ENCODE measurements around the gene PPP4R3B. TPM values are rescaled to one million over a fixed set of nuclear protein-coding genes. Genes with fewer than 3 reads are reported as not detected.

PPP4R3B gene
- total and polyA plus RNA-seq, 2 of the 13 experiments (the other 11 are each of a cell fraction or from before 2014, with no cell fraction given), result 24.2 to 53.0 TPM

- TF ChIP-seq ZNF513 (CRISPR knock-in tag; conservative IDR thresholded peaks at IDR 0.05), result no peak
- 0 out of 2 replicates have a peak, but pooled peaks have one; percentile 35 for TF ChIP-seq ZSCAN9 (CRISPR knock-in tag; IDR thresholded peaks at IDR 0.05; ENCODE audit: borderline replicate concordance)
- no peak for TF ChIP-seq PCBP2 (optimal IDR thresholded peaks at IDR 0.05; ENCODE audit: low read depth, low read length, poor library complexity, severe bottlenecking)
- peak; percentile 43; the same call in 1 of the 2 replicates for TF ChIP-seq ELF3 (CRISPR knock-in tag; IDR thresholded peaks at IDR 0.05)
- TF ChIP-seq MLLT10 (CRISPR knock-in tag; IDR thresholded peaks at IDR 0.05), result no peak
- no peak for TF ChIP-seq CEBPG (CRISPR knock-in tag; IDR thresholded peaks at IDR 0.05)
- TF ChIP-seq KLF12 (CRISPR knock-in tag; IDR thresholded peaks at IDR 0.05; ENCODE audit: borderline replicate concordance), result no peak
- TF ChIP-seq ZNF260 (CRISPR knock-in tag; IDR thresholded peaks at IDR 0.05; ENCODE audit: borderline replicate concordance, low read depth), result no peak
- TF ChIP-seq RFX3 (CRISPR knock-in tag; IDR thresholded peaks at IDR 0.05), result no peak
- TF ChIP-seq CENPBD1 (CRISPR knock-in tag; IDR thresholded peaks at IDR 0.05; ENCODE audit: borderline replicate concordance, low read depth), result 0 out of 2 replicates have a peak, but pooled peaks have one; percentile 72
- TF ChIP-seq MYNN (CRISPR knock-in tag; IDR thresholded peaks at IDR 0.05; ENCODE audit: low read depth), result 0 out of 2 replicates have a peak, but pooled peaks have one; percentile 31
- TF ChIP-seq FOXA3 (CRISPR knock-in tag; IDR thresholded peaks at IDR 0.05), result peak; percentile 62; the same call in 1 of the 2 replicates
- no peak for TF ChIP-seq ZBTB37 (CRISPR knock-in tag; IDR thresholded peaks at IDR 0.05)
- TF ChIP-seq ZNF205 (CRISPR knock-in tag; IDR thresholded peaks at IDR 0.05), result peak; percentile 69; the same call in 1 of the 2 replicates
- no peak for TF ChIP-seq JUNB (CRISPR knock-in tag; IDR thresholded peaks at IDR 0.05; ENCODE audit: borderline replicate concordance)
- no peak for TF ChIP-seq ZNF776 (CRISPR knock-in tag; IDR thresholded peaks at IDR 0.05)
- TF ChIP-seq THAP7 (CRISPR knock-in tag; IDR thresholded peaks at IDR 0.05), result no peak
- TF ChIP-seq KAT7 (CRISPR knock-in tag; IDR thresholded peaks at IDR 0.05; ENCODE audit: borderline replicate concordance), result 0 out of 2 replicates have a peak, but pooled peaks have one; percentile 23
- TF ChIP-seq MED1 (CRISPR knock-in tag; IDR thresholded peaks at IDR 0.05), result no peak
- TF ChIP-seq SAP130 (CRISPR knock-in tag; IDR thresholded peaks at IDR 0.05; ENCODE audit: low read depth), result peak; percentile 85
- no peak for TF ChIP-seq FOXM1 (CRISPR knock-in tag; IDR thresholded peaks at IDR 0.05)
- no peak for TF ChIP-seq ZNF530 (CRISPR knock-in tag; IDR thresholded peaks at IDR 0.05; ENCODE audit: low read depth)
- no peak for TF ChIP-seq ZNF354B (CRISPR knock-in tag; IDR thresholded peaks at IDR 0.05)
- TF ChIP-seq IRF2 (CRISPR knock-in tag; IDR thresholded peaks at IDR 0.05), result peak; percentile 55; the same call in 1 of the 2 replicates
- no peak for TF ChIP-seq FOXP4 (CRISPR knock-in tag; IDR thresholded peaks at IDR 0.05)
- TF ChIP-seq MIER3 (CRISPR knock-in tag; IDR thresholded peaks at IDR 0.05; ENCODE audit: borderline replicate concordance), result peak; percentile 22; the same call in 1 of the 2 replicates
- TF ChIP-seq ZNF878 (CRISPR knock-in tag; IDR thresholded peaks at IDR 0.05), result no peak
Observed at GRCh38 chr2:55616551-55617174, 759 bp downstream of the PPP4R3B start (continued).
